ENCODE measurements around the gene GSTM5.

GRCh38 chr1:109721971-109722370 lies 9.9 kb downstream of the GSTM5 start:
- TF ChIP-seq CTCF (IDR thresholded peaks at IDR 0.05) (no peak), POLR2A (IDR thresholded peaks at IDR 0.05) (no peak)

All from right lobe of liver (tissue), 4 donors.